Brain microvascular endothelial cell (primary cell): ENCODE results near the gene ALS2.

ENCODE experiments used
- DNase-seq: peaks from one replicate; pipeline ENCODE4 v3.0.0-alpha.2; 2020
- H3K27ac ChIP-seq: fragments of 250-450 bp; sonication (Bioruptor Pico); 2 replicates; pipeline ENCODE4 v1.5.1; 2020; ENCODE audit warnings: mild to moderate bottlenecking, moderate library complexity
- H3K27me3 ChIP-seq: fragments of 250-450 bp; sonication (Bioruptor Pico); replicated peaks from 2 replicates; pipeline ENCODE4 v1.5.1; 2020; ENCODE audit warnings: mild to moderate bottlenecking
- H3K36me3 ChIP-seq: fragments of 250-450 bp; sonication (Bioruptor Pico); replicated peaks from 2 replicates; pipeline ENCODE4 v1.5.1; 2020; ENCODE audit warnings: mild to moderate bottlenecking
- H3K4me3 ChIP-seq: 2 replicates; pipeline ENCODE4 v1.5.1; 2011; ENCODE audit warnings: low read depth, mild to moderate bottlenecking, control low read depth, low read length, moderate library complexity
- CTCF ChIP-seq: IDR thresholded peaks from 2 replicates; pipeline ENCODE4 v1.5.1; 2011; ENCODE audit warnings: low read depth, mild to moderate bottlenecking, moderate library complexity, low read length, control low read depth, inconsistent platforms; ENCODE audit errors: missing control alignments
- in situ Hi-C: cut with HindIII; loops from 2 replicates; pipeline ENCODE4 v1.10.0; 2017; ENCODE audit warnings: low sequenced_read_pairs, low pct_ligation_motif_present

Gene ALS2

GRCh38 chr2:201758873-201759272 is 21.9 kb downstream of the ALS2 start:
- H3K27ac ChIP-seq = no peak overlapping the region

GRCh38 chr2:201758234-201758633 is 22.5 kb downstream of the ALS2 start:
- no peak for TF ChIP-seq CTCF
- Histone ChIP-seq H3K27me3 (no peaks in the 10 kb centered on the region), H3K36me3 (peaks cover 36% of the 10 kb centered on the region), H3K27ac (no peak overlapping the region), H3K4me3 (no peak overlapping the region)
- in situ Hi-C loops = no loop called here
- DNase-seq = no peak

More at GRCh38 chr2:201758873-201759272, 21.9 kb downstream of the ALS2 start:
- in situ Hi-C loops = no loop called here
- no peak for DNase-seq
- H3K27me3 ChIP-seq = no peaks in the 10 kb centered on the region
- no peak overlapping the region for H3K4me3 ChIP-seq
- TF ChIP-seq CTCF = no peak
- peaks cover 36% of the 10 kb centered on the region for H3K36me3 ChIP-seq

GRCh38 chr2:201754717-201755415 is 25.9 kb downstream of the ALS2 start:
- in situ Hi-C loops = no loop called here
- Histone ChIP-seq H3K27ac (no peak overlapping the region), H3K27me3 (no peaks in the 10 kb centered on the region), H3K4me3 (no peak overlapping the region), H3K36me3 (peaks cover 19% of the 10 kb centered on the region)
- no peak for TF ChIP-seq CTCF
- no peak for DNase-seq

GRCh38 chr2:201751566-201751965 is 29.2 kb downstream of the ALS2 start:
- Histone ChIP-seq H3K27ac (no peak overlapping the region), H3K27me3 (no peaks in the 10 kb centered on the region), H3K4me3 (no peak overlapping the region), H3K36me3 (peaks cover 27% of the 10 kb centered on the region)
- DNase-seq = no peak
- no peak for TF ChIP-seq CTCF
- in situ Hi-C loops = no loop called here

GRCh38 chr2:201746551-201746950 is 34.2 kb downstream of the ALS2 start:
- in situ Hi-C loops = no loop called here
- Histone ChIP-seq H3K4me3 (no peak overlapping the region), H3K36me3 (peaks cover 55% of the 10 kb centered on the region), H3K27me3 (no peaks in the 10 kb centered on the region), H3K27ac (no peak overlapping the region)
- no peak for DNase-seq
- no peak for TF ChIP-seq CTCF

GRCh38 chr2:201735486-201735885 is 45.2 kb downstream of the ALS2 start:
- TF ChIP-seq CTCF = no peak
- H3K36me3 ChIP-seq = peaks cover 36% of the 10 kb centered on the region
- in situ Hi-C loops = no loop called here
- DNase-seq = no peak
- H3K27ac ChIP-seq = no peak overlapping the region
- no peak overlapping the region for H3K4me3 ChIP-seq
- no peaks in the 10 kb centered on the region for H3K27me3 ChIP-seq
